IMR-90 (cell line): ENCODE data around the gene PHACTR3. TPM values are rescaled to one million over a fixed set of nuclear protein-coding genes. Genes with fewer than 3 reads are reported as not detected.

ENCODE experiments used
- ATAC-seq: fragments of 200-7000 bp; cut with Tn5 transposase; 2 replicates; pipeline ENCODE4 v1.9.1; 2020; ENCODE audit warnings: low read depth, mild to moderate bottlenecking, moderate library complexity
- BruUV-seq: library from RNA; stranded (reverse); fragments of 400-500 nt; replicated peaks from 2 replicates; lab custom pipeline; 2021; lab: Mats Ljungman, UMichigan
- CTCF ChIA-PET: fragments of 300-600 bp; formaldehyde crosslinking; extraction: SDS; loops from one replicate; lab custom pipeline; 2021; ENCODE audit warnings: antibody characterized with exemption; lab: Yijun Ruan, JAX
- POLR2A ChIA-PET: fragments of 300-600 bp; sonication (Branson Sonifier 250); formaldehyde crosslinking; loops from one replicate; lab custom pipeline; 2022; ENCODE audit warnings: antibody characterized with exemption; ENCODE audit not compliant: unreplicated experiment; lab: Charles Lee
- DNase-seq: peaks from one replicate; pipeline ENCODE4 v3.0.0; 2013
- H2AFZ ChIP-seq: replicated peaks from 2 replicates; pipeline ENCODE3; 2013; ENCODE audit warnings: low read length, mild to moderate bottlenecking; ENCODE audit not compliant: poor library complexity
- H2AK5ac ChIP-seq: 2 replicates; pipeline ENCODE4 v1.6.1; 2013; ENCODE audit warnings: low read depth, low read length, inconsistent platforms
- H2AK9ac ChIP-seq: replicated peaks from 2 replicates; pipeline ENCODE3; 2013; ENCODE audit warnings: mild to moderate bottlenecking, low read depth, low read length, moderate library complexity; ENCODE audit not compliant: poor library complexity
- H2BK120ac ChIP-seq: 2 replicates; pipeline ENCODE4 v1.6.1; 2013; ENCODE audit warnings: low read depth, low read length, inconsistent platforms
- H2BK15ac ChIP-seq: 3 replicates; pipeline ENCODE4 v1.6.1; 2013; ENCODE audit warnings: low read depth, low read length, inconsistent platforms
- H2BK20ac ChIP-seq: 2 replicates; pipeline ENCODE4 v1.6.1; 2013; ENCODE audit warnings: low read depth, mild to moderate bottlenecking, inconsistent platforms, low read length, moderate library complexity
- H2BK5ac ChIP-seq: 2 replicates; pipeline ENCODE4 v1.6.1; 2013; ENCODE audit warnings: mild to moderate bottlenecking, low read depth, low read length, inconsistent platforms; ENCODE audit not compliant: poor library complexity, severe bottlenecking
- H3K14ac ChIP-seq: replicated peaks from 2 replicates; pipeline ENCODE4 v1.6.1; 2013; ENCODE audit warnings: low read depth, low read length, inconsistent platforms
- H3K18ac ChIP-seq: 2 replicates; pipeline ENCODE4 v1.6.1; 2013; ENCODE audit warnings: low read depth, low read length, control low read depth
- H3K23ac ChIP-seq: 2 replicates; pipeline ENCODE4 v1.6.1; 2013; ENCODE audit warnings: low read depth, low read length, inconsistent platforms
- H3K27ac ChIP-seq: 2 replicates; pipeline ENCODE4 v1.5.1; 2013; ENCODE audit warnings: mild to moderate bottlenecking, control low read depth, low read length; ENCODE audit not compliant: insufficient read depth
- H3K27me3 ChIP-seq: 2 replicates; pipeline ENCODE4 v1.6.1; 2013; ENCODE audit warnings: low read length; ENCODE audit not compliant: control insufficient read depth, insufficient read depth
- H3K36me3 ChIP-seq: 2 replicates; pipeline ENCODE4 v1.6.1; 2013; ENCODE audit warnings: low read length, mixed read lengths; ENCODE audit not compliant: control insufficient read depth, insufficient read depth
- H3K4ac ChIP-seq: 2 replicates; pipeline ENCODE4 v1.6.1; 2013; ENCODE audit warnings: low read depth, low read length, inconsistent platforms
- H3K4me1 ChIP-seq: 2 replicates; pipeline ENCODE4 v1.6.1; 2013; ENCODE audit warnings: low read length, mixed read lengths; ENCODE audit not compliant: control insufficient read depth, insufficient read depth
- H3K4me2 ChIP-seq: 2 replicates; pipeline ENCODE4 v1.6.1; 2013; ENCODE audit warnings: low read depth, mild to moderate bottlenecking, control low read depth, low read length, moderate library complexity
- H3K4me3 ChIP-seq: 2 replicates; pipeline ENCODE4 v1.5.1; 2013; ENCODE audit warnings: low read depth, mild to moderate bottlenecking, control low read depth, low read length, moderate library complexity; ENCODE audit not compliant: insufficient read depth
- H3K56ac ChIP-seq: 2 replicates; pipeline ENCODE4 v1.6.1; 2013; ENCODE audit warnings: low read length, inconsistent platforms; ENCODE audit not compliant: insufficient read depth; ENCODE audit errors: extremely low read depth
- H3K79me1 ChIP-seq, 2 experiments: 2 replicates each; pipeline ENCODE4 v1.6.1; 2013; ENCODE audit warnings: low read length in 2 of 2, inconsistent platforms in 1 of 2, low read depth in 1 of 2
- H3K9ac ChIP-seq: 2 replicates; pipeline ENCODE4 v1.6.1; 2013; ENCODE audit warnings: low read depth, low read length, control low read depth
- H3K9me1 ChIP-seq: 2 replicates; pipeline ENCODE4 v1.6.1; 2013; ENCODE audit warnings: low read length, inconsistent platforms; ENCODE audit not compliant: insufficient read depth
- H3K9me3 ChIP-seq: 2 replicates; pipeline ENCODE4 v1.6.1; 2013; ENCODE audit warnings: low read length; ENCODE audit not compliant: control insufficient read depth, insufficient read depth
- H4K20me1 ChIP-seq: 2 replicates; pipeline ENCODE4 v1.6.1; 2013; ENCODE audit warnings: low read length, inconsistent platforms; ENCODE audit not compliant: insufficient read depth
- H4K5ac ChIP-seq: 2 replicates; pipeline ENCODE4 v1.6.1; 2013; ENCODE audit warnings: mild to moderate bottlenecking, low read depth, low read length, control low read depth
- H4K8ac ChIP-seq, 2 experiments: 2 replicates each; pipeline ENCODE4 v1.6.1; 2013; ENCODE audit warnings: low read depth in 2 of 2, low read length in 2 of 2, control low read depth in 1 of 2, inconsistent platforms in 1 of 2
- H4K91ac ChIP-seq: 2 replicates; pipeline ENCODE4 v1.6.1; 2013; ENCODE audit warnings: low read depth, low read length, inconsistent platforms; ENCODE audit not compliant: insufficient read depth
- RAD21 ChIP-seq: IDR thresholded peaks from 2 replicates; pipeline ENCODE4 v1.6.1; 2012; ENCODE audit warnings: low read length, improper control_type of control experiment
- USF2 ChIP-seq: fragments of 150-350 bp; IDR thresholded peaks from 2 replicates; pipeline ENCODE4 v1.6.1; 2017; ENCODE audit warnings: mild to moderate bottlenecking, antibody characterized with exemption, low read length, low read depth
- WGBS, 2 experiments: methylation state at CpG; one replicate each; pipeline versions ENCODE4 v1.1.5 to v1.1.7; 2013; ENCODE audit warnings: missing lambda C conversion rate in 2 of 2; ENCODE audit not compliant: insufficient read length in 1 of 2; ENCODE audit errors: extremely low coverage in 2 of 2; 5-methylcytosine and 5-hydroxymethylcytosine counted together
- dilution Hi-C: fragments of 300-500 bp; cut with HindIII; formaldehyde crosslinking; loops from one replicate; pipeline ENCODE4 v1.14.3; 2018; ENCODE audit warnings: low sequenced_read_pairs; ENCODE audit not compliant: unreplicated experiment
- in situ Hi-C: fragments of 300-500 bp; cut with MboI; formaldehyde crosslinking; loops from 3 replicates; pipeline ENCODE4 v1.14.3; 2019; ENCODE audit warnings: low sequenced_read_pairs, inconsistent platforms, mixed read lengths
- intact Hi-C: fragments of 100-400 bp; cut with micrococcal nuclease; formaldehyde crosslinking; loops from 2 replicates; pipeline ENCODE4 v1.10.0; 2022
- polyA plus RNA-seq, 3 experiments: library from polyadenylated mRNA; depleted of rRNA; stranded (reverse); fragments of >200 nt; gene quantifications; 2 replicates each; pipeline ENCODE4 v1.2.3, GENCODE V29; 2012; ENCODE audit warnings: low replicate concordance in 1 of 3
- total RNA-seq: library from RNA; depleted of rRNA; stranded (reverse); fragments of >200 nt; gene quantifications from 2 replicates; pipeline ENCODE4 v1.2.3, GENCODE V29; 2012

Gene PHACTR3
- total and polyA plus RNA-seq, 2 of the 4 experiments (the other 2 are of a cell fraction), result not detected

- Histone ChIP-seq H3K4ac (no peak overlapping the region), H2BK20ac (no peak overlapping the region), H2AFZ (no peak overlapping the region), H3K27ac (no peak overlapping the region), H3K9me3 (peaks cover 54% of the 10 kb centered on the region), H3K79me1 (no peaks in the 10 kb centered on the region), H3K9ac (no peak overlapping the region), H2BK5ac (no peak overlapping the region), H3K4me2 (no peak overlapping the region), H3K56ac (no peak overlapping the region), H3K9me1 (no peaks in the 10 kb centered on the region), H2BK120ac (no peak overlapping the region), H3K18ac (no peak overlapping the region), H4K8ac (no peak overlapping the region), H3K14ac (no peak overlapping the region), H4K91ac (no peak overlapping the region), H3K23ac (no peak overlapping the region), H2AK5ac (no peak overlapping the region), H4K20me1 (no peaks in the 10 kb centered on the region), H4K5ac (no peak overlapping the region), H3K27me3 (no peaks in the 10 kb centered on the region), H3K4me1 (no peaks in the 10 kb centered on the region), H3K4me3 (no peak overlapping the region), H2BK15ac (no peak overlapping the region), H3K36me3 (no peaks in the 10 kb centered on the region), H2AK9ac (no peak overlapping the region)
- in situ Hi-C loops, result no loop called here
- TF ChIP-seq RAD21 (no peak), USF2 (no peak)
- 46% methylated on average over 4 of the region's 9 CpGs; no CpG with 5 or more reads in 1 of the 2 experiments for WGBS, 2 experiments
- dilution Hi-C loops, result no loop called here
- BruUV-seq, result no TSS peak
- POLR2A ChIA-PET, result no interaction called here
- no peak for DNase-seq
- CTCF ChIA-PET, result no interaction called here
- intact Hi-C loops, result no loop called here
- ATAC-seq, result no peak
These were observed 66.6 kb downstream of the PHACTR3 start for GRCh38 chr20:59670786-59671492.
